ENCODE data around the gene EVX1. TPM values are rescaled to one million over a fixed set of nuclear protein-coding genes. Genes with fewer than 3 reads are reported as not detected.

Gene EVX1
- total RNA-seq (2022) (not detected in 2 replicates), Bru-seq, nascent RNA (percentile 13 among the genes with signal in this experiment), BruChase-seq, experiment 1, labeled RNA remaining after a 2-hour chase (percentile 19 among the genes with signal in this experiment), BruChase-seq, experiment 2, labeled RNA remaining after a 6-hour chase (percentile 20 among the genes with signal in this experiment)
- long read RNA-seq = 0 reads

- H3K9me3 ChIP-seq = no peaks in the 10 kb centered on the region
- Mint-ChIP-seq H3K9me3 (ENCODE audit: unreplicated experiment) (no peaks in the 10 kb centered on the region), H3K27ac (ENCODE audit: unreplicated experiment) (no peak within 1 kb of the TSS), H3K36me3 (ENCODE audit: insufficient read depth, unreplicated experiment) (no peaks in the 10 kb centered on the region), H3K27me3 (ENCODE audit: insufficient read depth, unreplicated experiment) (no peaks in the 10 kb centered on the region), H3K4me3 (ENCODE audit: unreplicated experiment) (no peak within 1 kb of the TSS), H3K4me1 (ENCODE audit: low read depth, unreplicated experiment) (no peaks in the 10 kb centered on the region)
- ChIA-PET CTCF (no interaction called here), POLR2A (no interaction called here)
- BruUV-seq (replicated peaks) = no TSS peak
- intact Hi-C loops (cut with micrococcal nuclease; ENCODE audit: unreplicated experiment) = no loop called here
- no peak for DNase-seq
- no peak for TF ChIP-seq CTCF (IDR thresholded peaks at IDR 0.05; ENCODE audit: insufficient read depth in 1 of 2, low read depth in 1 of 2, low read length in 1 of 2, severe bottlenecking in 1 of 2, unreplicated experiment in 1 of 2)
- no peak within 1 kb of the TSS for H3K4me3 ChIP-seq (ENCODE audit: low read depth, low read length)
- H3K4me1 ChIP-seq = no peaks in the 10 kb centered on the region
- no peaks in the 10 kb centered on the region for H3K36me3 ChIP-seq (ENCODE audit: control insufficient read depth, insufficient read depth, low read length)
- no peaks in the 10 kb centered on the region for H3K27me3 ChIP-seq (replicated peaks; ENCODE audit: control insufficient read depth, insufficient read depth, low read length)
Observed at GRCh38 chr7:27242555-27243339, at the start of gene EVX1. Gene EVX1 (plus strand): TSS chr7:27242802. CDS start chr7:27243031, 229 bp downstream.

GRCh38 chr7:27193335-27194001, 49.1 kb upstream of the EVX1 start:
- no peaks in the 10 kb centered on the region for H3K4me1 ChIP-seq
- Mint-ChIP-seq H3K9me3 (ENCODE audit: unreplicated experiment) (no peaks in the 10 kb centered on the region), H3K27me3 (ENCODE audit: insufficient read depth, unreplicated experiment) (peaks cover 10% of the 10 kb centered on the region), H3K4me3 (ENCODE audit: unreplicated experiment) (no peak overlapping the region), H3K4me1 (ENCODE audit: low read depth, unreplicated experiment) (no peaks in the 10 kb centered on the region), H3K36me3 (ENCODE audit: insufficient read depth, unreplicated experiment) (no peaks in the 10 kb centered on the region), H3K27ac (ENCODE audit: unreplicated experiment) (no peak overlapping the region)
- CTCF ChIA-PET = no interaction called here
- DNase-seq = no peak
- no TSS peak for BruUV-seq (replicated peaks)
- no peaks in the 10 kb centered on the region for H3K9me3 ChIP-seq
- no peaks in the 10 kb centered on the region for H3K36me3 ChIP-seq (ENCODE audit: control insufficient read depth, insufficient read depth, low read length)
- H3K4me3 ChIP-seq (ENCODE audit: low read depth, low read length) = no peak overlapping the region
- H3K27me3 ChIP-seq (replicated peaks; ENCODE audit: control insufficient read depth, insufficient read depth, low read length) = no peaks in the 10 kb centered on the region; the same call in 1 of the 2 replicates
- no peak for TF ChIP-seq CTCF (IDR thresholded peaks at IDR 0.05; ENCODE audit: insufficient read depth in 1 of 2, low read depth in 1 of 2, low read length in 1 of 2, severe bottlenecking in 1 of 2, unreplicated experiment in 1 of 2)
- POLR2A ChIA-PET = no interaction called here
- intact Hi-C loops (cut with micrococcal nuclease; ENCODE audit: unreplicated experiment) = no loop called here

- no TSS peak for BruUV-seq (replicated peaks)
- Mint-ChIP-seq H3K36me3 (ENCODE audit: insufficient read depth, unreplicated experiment) (no peaks in the 10 kb centered on the region), H3K9me3 (ENCODE audit: unreplicated experiment) (no peaks in the 10 kb centered on the region), H3K4me1 (ENCODE audit: low read depth, unreplicated experiment) (no peaks in the 10 kb centered on the region), H3K27me3 (ENCODE audit: insufficient read depth, unreplicated experiment) (peaks cover 10% of the 10 kb centered on the region), H3K27ac (ENCODE audit: unreplicated experiment) (no peak overlapping the region), H3K4me3 (ENCODE audit: unreplicated experiment) (no peak overlapping the region)
- peaks cover 2% of the 10 kb centered on the region for H3K4me1 ChIP-seq
- intact Hi-C loops (cut with micrococcal nuclease; ENCODE audit: unreplicated experiment) = no loop called here
- H3K36me3 ChIP-seq (ENCODE audit: control insufficient read depth, insufficient read depth, low read length) = no peaks in the 10 kb centered on the region
- peaks cover 1% of the 10 kb centered on the region; the same call in 1 of the 2 replicates for H3K27me3 ChIP-seq (replicated peaks; ENCODE audit: control insufficient read depth, insufficient read depth, low read length)
- ChIA-PET POLR2A (no interaction called here), CTCF (no interaction called here)
- H3K4me3 ChIP-seq (ENCODE audit: low read depth, low read length) = no peak overlapping the region
- no peak for DNase-seq
- H3K9me3 ChIP-seq = no peaks in the 10 kb centered on the region
- TF ChIP-seq CTCF (IDR thresholded peaks at IDR 0.05; ENCODE audit: insufficient read depth in 1 of 2, low read depth in 1 of 2, low read length in 1 of 2, severe bottlenecking in 1 of 2, unreplicated experiment in 1 of 2) = no peak
Observed at GRCh38 chr7:27194002-27194352, 48.6 kb upstream of the EVX1 start.

All from Caco-2 (cell line).